Lower leg skin (tissue), 3 donors: Measurements from ENCODE around the gene SPARCL1.

Experiments
- CTCF ChIP-seq, 3 donors: fragments of 450-650 bp; IDR thresholded peaks; one replicate each; pipeline ENCODE4 v1.5.1; 2016; ENCODE audit warnings: antibody characterized with exemption in 3 of 3, mild to moderate bottlenecking in 3 of 3, moderate library complexity in 2 of 3
- POLR2A ChIP-seq, 2 donors: fragments of 450-650 bp; IDR thresholded peaks; one replicate each; pipeline ENCODE4 v1.6.1; 2016 to 2017; ENCODE audit warnings: antibody characterized with exemption in 2 of 2, mild to moderate bottlenecking in 1 of 2, moderate library complexity in 1 of 2

- TF ChIP-seq CTCF (IDR thresholded peaks at IDR 0.05) (no peak), POLR2A (IDR thresholded peaks at IDR 0.05) (no peak)
These were observed 11.6 kb downstream of the SPARCL1 start for GRCh38 chr4:87517621-87518020.
